ENCODE measurements around the gene SH3BP4.

GRCh38 chr2:234968631-234969305, 17.0 kb downstream of the SH3BP4 start:
- TF ChIP-seq GATA2 (IDR thresholded peaks at IDR 0.05; ENCODE audit: low read depth, low read length) (no peak), GATA3 (IDR thresholded peaks at IDR 0.05; ENCODE audit: low read depth, low read length) (no peak)

All from SH-SY5Y (cell line).